Inferior parietal cortex (tissue), 1 donor: ENCODE measurements around the gene FIZ1.

ENCODE experiments used
- DNase-seq: peaks from one replicate; pipeline ENCODE4 v3.0.0-alpha.2; 2016; ENCODE audit errors: extremely low spot score

FIZ1 gene

DNA sequence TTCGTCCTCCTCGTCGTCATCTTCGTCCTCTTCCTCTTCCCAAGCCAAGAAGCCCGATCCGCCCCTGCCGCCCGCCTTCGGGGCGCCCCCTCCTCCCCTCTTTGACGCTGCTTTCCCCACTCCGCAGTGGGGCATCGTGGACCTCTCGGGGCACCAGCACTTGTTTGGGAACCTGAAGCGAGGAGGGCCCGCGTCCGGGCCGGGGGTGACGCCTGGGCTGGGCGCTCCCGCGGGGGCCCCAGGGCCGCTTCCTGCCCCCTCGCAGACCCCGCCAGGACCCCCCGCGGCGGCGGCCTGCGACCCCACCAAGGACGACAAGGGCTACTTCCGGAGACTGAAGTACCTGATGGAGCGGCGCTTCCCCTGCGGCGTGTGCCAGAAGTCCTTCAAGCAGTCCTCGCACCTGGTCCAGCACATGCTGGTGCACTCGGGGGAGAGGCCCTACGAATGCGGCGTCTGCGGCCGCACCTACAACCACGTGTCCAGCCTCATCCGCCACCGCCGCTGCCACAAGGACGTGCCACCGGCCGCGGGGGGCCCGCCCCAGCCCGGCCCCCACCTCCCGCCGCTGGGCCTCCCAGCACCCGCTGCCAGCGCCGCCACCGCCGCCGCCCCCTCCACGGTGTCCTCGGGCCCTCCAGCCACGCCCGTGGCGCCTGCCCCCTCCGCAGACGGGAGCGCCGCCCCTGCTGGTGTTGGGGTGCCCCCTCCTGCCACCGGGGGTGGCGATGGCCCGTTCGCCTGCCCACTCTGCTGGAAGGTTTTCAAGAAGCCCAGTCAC, 14.8 kb upstream of the FIZ1 start:
- no peak for DNase-seq

DNA sequence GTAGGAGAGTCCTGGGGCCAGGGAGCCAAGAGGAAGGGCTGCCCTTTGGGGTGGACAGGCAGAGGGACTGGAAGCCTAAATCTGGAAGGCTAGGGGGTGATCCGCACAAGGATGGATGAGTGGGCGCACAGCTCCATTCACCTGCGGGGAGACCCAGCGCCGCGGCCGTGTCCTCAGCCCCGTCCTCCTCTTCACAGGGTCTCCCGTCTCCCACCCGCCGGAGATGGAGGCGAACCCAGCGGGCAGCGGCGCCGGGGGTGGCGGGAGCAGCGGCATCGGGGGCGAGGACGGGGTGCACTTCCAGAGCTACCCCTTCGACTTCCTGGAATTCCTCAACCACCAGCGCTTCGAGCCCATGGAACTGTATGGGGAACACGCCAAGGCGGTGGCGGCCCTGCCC, 14.1 kb upstream of the FIZ1 start:
- DNase-seq = no peak

DNA sequence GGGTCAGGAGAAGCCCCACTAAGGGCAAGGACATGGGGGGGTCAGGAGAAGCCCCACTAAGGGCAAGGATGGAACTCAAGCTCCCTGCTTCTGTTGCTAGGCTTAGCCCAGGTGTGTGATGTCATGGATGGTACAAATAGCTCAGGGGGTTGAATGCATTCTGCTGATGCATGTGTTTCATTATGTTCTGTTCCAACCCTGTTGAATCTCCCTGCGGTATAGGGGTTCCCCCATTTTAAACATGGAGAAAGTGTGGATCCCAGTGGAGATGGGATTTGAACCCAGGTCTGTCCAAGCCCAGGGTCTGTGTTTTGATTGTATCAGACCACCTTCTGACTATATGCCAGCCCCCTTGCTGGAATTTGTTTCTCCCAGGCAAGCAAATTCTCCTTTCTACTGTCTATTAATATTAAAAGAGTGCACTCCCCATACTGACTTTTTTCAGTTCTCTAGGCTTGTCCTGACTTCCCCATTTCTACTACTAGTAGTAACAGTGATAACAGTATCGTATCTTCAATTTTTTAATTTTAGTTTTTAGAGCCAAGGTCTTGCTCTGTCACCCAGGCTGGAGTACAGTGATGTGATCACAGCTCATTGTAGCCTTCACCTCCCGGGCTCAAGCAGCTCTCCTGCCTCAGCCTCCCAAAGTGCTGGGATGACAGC, 12.8 kb upstream of the FIZ1 start:
- DNase-seq = no peak

DNA sequence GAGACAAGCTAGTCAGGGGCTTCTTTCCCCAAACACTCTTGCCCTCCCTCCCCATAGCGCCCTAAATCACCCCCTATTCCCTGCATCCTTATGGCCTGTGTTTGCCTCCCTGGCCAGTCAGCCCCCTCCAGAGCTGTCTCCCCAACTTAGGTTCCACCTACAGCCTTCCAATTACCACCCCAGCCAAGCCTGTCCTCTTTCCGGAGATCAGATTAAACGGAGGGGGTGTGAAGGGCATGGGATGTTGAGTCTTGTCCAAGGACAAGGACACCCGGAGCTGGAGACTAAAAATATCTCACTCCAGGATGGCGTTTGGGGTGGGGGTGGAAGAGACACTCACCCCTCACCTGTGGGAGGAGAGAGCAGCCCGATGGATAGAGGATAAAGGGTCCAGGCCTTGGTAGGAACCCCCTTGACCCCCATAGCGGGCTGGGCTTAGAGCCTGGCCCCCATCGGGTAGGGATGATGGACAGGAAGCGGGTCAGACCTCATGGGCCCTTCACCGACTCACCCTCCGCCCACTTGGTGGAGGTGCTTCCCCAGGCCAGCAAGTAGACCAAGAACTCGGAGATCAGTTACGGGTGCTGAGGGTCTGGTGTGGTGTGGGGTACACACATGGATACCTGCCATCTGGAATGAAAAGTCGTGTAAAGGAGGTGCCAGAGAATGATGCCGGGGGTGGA, 12.1 kb upstream of the FIZ1 start:
- DNase-seq = no peak

DNA sequence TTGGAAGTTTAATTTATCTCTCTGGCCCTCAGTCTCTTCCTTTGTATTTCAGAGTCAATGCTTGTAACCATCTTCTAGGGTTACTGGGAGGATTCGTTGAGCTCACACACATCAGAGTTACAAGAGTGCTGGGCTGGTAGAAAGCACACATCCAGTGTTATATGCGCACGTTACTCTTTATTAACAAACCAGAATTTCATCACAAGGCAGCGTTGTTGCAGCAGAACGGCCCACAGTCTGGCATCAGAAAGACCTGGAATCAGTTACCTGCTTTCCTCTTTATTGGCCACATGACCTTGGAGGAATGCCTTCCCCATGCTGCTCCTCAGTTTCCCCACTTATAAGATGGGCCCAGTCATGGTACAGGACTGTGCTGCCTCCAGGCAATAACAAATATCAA, 10.0 kb upstream of the FIZ1 start:
- no peak for DNase-seq

DNA sequence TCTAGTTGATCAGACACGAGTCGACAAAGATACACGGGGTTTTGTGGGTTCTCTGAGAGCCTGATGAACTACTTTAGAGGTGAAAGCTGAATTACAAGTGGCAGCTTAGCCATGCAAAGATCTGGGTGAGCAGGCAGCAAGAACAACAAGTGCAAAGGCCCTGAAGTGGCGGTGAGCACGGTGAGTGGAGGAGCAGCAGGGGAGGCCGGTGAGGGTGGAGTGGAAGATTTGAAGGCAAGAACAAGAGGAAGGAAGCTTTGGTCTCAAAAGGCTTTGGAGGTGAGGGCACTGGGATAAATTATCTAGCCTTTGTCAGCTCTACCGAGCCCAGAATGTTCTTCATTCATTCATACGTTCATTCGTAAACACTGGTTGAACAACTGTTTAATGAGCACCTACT, 7.5 kb upstream of the FIZ1 start:
- DNase-seq = no peak

DNA sequence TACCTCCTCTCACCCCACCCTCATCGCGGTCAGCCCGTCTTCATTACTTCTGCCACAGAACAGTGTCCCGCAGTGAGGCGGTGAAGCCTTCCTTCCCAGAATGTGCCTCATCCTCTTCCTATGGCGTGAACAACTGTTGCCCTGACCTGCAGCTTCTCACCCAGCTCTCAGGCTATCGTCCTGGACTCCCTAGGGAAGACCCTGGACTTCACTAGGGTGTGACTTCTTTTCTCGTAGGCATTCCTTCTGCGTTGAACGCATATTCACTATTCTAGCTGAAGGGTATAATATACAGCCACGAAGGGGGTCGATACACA, 7.1 kb upstream of the FIZ1 start:
- no peak for DNase-seq

DNA sequence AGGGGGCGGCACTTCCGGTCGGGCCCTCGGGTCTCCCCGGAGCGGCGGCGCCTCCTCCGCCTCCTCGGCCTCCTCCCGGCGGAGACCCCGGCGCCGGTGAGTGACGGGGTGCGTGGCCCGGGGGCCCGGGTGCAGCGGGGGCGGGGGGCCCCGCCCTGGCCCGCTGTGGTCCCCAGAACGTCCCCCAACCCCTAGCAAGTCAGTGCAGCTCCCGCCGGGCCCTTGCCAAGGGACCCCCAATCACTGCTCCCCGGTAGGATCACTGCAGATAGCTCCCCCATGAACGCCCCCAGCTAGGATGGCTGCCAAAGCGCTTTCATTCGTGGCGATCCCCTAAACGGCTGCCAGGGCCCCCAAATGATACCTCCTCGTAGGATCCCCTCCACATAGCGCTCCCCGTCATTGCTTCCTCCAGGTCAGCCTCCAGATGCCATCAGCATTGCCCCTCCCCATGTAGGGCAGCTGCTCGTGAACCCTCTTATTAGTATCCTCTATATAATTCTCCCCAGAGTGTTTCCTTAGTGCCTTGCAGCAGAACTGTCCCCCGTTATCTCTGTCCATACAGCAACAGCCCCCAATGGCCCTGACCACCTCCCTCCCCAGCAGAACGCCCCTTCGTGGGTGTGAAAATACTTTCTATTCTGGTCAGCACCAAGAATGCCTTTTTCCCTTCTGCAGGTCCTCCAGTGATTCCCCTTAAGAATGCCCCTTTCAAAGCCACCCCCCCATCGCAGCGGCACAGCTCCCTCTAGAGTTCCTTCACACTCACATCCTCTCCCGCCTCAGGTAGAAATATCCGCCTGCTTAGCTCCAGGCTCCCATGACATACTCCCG, 6.5 kb upstream of the FIZ1 start, which contains the start of gene ZNF865:
Gene ZNF865 (plus strand): TSS at position 11 of the 834 bp plus-strand sequence. CDS start 7,972 bp downstream, outside the sequence.
- DNase-seq = peak; percentile 54

DNA sequence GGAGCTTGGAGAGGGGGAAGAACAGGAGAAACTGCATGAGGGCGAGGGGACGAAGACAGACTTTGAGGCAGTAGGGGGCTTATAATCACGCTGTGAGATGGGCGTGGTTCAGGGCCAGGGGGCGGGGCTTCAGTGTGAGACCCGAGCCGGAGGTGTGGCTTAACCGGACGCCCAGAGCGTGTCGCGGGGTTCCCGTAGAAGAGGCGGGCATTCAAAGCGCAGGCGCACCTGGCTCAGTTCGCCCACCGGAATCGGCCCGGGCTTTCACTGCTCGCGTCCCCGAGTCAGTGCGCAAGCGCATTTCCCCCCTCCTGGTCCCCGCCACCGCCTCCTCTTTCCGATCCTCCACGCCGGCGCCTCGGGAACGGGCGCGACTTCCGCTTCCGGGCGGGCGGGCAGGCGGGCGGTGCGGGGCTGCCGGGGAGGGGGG, 5.9 kb upstream of the FIZ1 start:
- peak; percentile 95 for DNase-seq

DNA sequence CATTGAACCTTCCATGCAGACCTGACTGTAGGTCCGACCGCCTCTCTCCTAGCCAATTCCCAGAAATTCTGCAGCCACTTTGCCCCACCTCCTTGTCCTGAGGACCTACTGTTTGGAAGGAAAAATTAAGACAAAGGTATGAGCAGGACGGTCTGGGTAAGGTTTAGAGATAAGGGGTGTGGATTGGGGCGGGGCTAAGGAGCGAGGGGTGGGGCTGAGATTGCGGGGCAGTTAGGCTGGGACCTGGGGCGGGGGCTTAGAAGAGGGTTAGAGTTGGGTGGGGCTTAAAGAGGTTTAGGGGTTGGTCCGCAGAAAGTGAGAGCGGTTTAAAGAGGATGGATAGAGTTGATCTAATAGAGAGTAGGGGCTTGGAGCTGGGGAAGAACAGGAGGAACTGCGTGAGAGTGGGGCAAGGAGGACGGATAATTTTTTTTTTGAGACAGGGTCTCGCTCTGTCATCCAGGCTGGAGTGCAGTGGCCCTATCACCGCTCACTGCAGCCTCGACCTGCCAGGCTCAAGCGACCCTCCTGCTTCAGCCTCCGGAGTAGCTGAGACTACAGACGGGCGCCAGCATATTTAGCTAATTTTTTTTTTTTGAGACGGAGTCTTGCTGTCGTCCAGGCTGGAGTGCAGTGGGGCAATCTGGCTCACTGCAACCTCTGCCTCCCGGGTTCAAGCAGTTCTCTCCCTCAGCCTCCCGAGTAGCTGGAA, 4.4 kb upstream of the FIZ1 start:
- no peak for DNase-seq

DNA sequence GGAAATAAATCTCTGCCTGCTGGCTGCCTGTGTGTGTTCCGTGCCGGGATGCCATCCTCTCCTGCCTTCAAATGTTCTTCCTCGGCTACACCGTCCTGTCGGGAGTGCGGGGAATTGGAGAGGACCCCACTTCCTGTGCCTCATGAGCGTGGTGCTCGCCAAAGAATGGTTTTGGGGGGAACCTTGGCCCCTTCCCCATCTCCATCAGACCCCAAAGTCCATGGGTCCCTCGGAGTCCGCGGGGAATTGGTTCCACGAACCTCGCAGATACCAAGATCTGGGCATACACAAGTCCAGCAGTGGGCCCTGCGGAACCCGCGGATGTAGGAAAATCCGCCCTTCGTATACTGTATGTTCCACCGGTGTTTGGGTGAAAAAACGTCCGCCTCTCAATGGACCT, 3.8 kb upstream of the FIZ1 start:
- DNase-seq = no peak

DNA sequence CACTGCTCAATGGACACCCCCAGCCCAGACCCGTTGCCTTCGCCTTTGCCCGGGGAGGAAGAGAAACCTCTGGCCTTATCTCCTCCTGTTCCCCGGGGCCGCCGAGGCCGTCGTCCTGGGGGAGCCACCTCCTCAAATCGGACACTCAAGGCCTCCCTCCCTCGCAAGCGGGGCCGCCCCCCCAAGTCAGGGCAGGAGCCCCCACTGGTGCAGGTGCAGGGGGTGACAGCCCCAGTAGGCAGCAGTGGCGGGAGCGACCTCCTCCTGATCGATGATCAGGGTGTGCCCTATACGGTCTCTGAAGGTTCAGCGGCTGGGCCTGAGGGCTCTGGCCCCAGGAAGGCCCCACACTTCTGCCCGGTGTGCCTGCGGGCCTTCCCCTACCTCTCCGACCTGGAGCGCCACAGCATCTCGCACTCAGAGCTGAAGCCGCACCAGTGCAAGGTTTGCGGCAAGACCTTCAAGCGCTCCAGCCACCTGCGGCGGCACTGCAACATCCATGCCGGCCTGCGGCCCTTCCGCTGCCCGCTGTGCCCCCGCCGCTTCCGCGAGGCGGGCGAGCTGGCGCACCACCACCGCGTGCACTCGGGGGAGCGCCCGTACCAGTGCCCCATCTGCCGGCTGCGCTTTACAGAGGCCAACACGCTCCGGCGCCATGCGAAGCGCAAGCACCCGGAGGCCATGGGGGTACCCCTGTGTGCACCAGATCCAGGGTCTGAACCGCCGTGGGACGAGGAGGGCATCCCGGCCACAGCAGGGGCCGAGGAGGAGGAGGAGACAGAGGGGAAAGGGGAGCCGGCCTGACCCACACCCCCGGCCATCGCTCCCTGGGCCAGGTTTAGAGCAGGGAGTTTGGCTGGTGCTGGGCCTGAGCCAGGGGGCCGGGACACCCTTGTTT, 3.0 kb upstream of the FIZ1 start:
- DNase-seq = no peak

DNA sequence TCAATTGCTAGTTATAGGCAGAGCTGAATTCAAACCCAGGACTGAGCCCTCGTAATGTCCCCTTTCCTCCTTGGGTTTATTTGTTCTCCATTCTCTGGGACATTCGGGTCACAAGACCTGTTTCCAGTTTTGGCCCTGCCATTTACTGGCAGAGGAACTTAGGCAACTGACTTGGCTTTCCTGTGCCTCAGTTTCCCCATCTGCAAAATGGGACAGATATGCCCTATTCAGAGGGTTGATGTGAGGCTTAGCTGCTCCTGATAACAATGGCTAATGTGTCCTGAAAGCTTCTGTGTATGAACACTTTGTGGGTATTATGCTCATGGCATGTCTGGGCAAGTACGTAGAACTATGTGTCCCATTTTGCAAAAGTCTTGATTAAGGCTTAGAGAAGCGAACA, 1.8 kb upstream of the FIZ1 start:
- no peak for DNase-seq

DNA sequence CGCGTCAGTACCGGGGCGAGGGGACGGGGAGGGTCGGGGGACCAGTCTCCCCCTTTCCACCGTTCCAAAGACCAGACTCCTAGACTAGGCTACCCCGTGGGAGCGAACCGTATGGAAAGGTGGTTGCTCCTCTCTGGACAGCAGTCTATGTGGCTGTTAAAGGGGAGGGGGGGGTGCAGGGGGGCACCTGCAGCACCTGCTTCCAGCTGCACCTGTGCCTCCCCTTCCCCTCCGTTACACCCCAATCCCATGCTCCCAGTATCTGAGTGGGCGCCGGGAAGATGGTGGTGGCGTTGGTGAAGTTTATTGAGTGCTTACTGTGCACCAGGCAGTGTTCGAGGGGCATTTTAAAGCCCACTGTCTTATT, 1.3 kb upstream of the FIZ1 start:
- no peak for DNase-seq

DNA sequence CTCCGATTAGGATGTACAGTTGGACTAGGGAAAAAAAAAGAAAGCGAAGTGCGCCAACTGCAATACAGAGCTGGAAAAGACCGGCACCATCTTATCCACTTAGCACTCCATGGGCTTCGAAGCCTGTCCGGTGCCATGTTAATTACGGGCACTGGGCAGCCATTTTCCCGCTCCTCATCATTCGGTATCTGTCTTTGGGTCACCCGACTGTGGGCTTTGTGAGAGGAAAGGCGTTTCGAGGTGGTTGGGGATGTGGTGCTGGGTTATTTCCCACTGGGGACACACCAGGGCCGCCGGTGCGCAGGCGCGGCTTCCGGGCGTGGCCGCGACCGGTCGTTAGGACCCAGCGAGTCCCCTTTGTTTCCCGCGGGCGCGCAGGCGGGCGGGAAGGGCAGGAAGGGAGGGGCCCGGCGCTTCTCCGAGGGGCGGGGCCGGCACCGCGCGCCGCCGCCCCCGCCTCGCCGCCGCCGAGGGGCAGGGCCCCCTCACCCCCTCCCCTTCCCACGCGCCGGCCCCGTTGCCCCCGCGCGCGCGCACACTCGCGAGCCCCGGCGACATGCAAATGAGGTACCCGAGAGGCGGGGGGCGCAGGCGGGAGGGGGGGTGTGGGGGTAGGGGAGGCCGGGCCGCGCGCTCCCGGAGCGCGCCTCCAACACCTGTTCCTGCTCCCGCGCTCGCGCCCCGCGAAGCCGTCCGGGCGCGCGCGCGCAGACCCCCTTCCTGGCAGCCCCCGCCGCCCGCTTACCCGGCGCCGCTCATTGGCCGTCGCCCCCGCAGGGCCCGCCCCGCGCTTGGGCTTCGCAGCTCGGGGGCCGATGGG, 735 bp upstream of the FIZ1 start, which contains the start of gene ZNF524:
Gene ZNF524 (plus strand): TSS at position 447 of the 820 bp plus-strand sequence. CDS start 1,825 bp downstream, outside the sequence.
- DNase-seq = peak; percentile 94

DNA sequence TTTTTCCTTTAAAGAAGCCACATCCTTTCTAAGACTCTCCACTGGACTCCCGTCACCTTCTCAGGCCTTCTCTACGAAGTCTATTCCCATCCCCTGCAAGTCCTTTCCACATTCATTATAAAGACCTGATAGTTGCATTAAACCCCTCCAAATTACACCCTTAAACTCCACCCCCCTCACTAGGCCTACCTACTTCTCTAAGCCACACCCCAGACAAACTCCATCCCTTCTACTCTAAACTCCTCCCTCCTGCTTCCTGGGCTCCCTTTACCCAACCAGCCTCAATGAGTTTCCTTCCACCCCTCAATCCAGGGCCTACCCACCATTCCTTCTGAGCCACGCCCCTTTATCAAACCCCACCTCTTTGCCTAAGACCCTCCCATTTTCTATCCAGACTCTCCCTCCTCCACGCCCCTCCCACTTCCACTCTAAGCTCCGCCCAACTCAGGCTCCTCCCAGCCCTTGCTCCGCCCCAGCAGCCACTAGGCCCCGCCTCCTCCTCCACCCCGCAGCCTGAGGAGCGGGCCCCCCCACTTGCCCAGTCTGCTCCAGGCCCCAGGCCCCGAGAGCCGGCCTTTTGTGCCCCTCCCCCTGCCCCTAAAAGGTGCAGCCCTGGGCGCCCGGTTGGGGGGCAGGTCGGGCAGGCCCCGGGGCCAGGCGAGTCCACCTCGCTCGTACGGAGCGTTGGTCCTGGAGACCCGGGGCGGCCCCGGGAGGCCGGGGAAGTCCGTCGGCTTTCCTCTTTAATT, 424 bp downstream of the FIZ1 start:
- DNase-seq = peak; percentile 79

DNA sequence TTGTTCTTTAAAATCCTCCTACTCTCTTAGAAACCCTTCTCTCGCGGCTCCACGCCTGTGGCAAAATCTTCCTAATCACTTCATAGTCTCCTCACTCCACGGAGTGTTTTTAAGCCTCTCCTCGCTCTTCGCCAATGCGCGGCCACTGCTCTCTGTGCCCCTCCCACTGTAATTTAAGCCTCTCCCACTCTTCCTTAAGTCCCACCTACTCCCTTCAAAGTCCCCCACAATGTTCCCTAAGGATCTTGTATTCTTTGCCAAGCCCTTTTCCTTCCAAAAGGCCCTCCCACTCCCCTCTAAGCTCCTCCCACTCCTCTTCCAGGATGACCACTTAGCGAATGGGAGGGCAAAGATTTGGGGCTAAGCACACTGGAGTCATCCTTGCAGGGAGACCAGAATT, 1.3 kb downstream of the FIZ1 start:
- no peak for DNase-seq

DNA sequence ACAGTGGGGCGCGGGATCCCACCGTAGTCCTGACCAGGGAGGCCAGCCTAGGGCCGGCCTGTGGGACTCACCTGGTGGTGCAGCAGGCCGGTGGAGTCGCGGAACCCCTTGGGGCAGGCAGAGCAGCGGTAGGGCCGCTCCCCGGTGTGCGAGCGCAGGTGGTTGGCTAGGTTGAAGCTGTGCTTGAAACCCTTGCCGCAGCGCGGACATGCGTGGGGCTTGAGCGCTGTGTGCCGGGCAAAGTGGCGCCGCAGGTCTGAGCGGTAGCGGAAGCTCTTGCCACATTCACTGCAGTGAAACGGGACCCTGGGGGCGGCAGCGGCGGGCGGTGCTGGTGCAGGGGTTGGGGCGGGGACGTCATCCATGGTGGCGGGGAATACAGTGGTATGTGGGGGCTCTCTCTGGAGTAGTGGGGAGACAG, 1.8 kb downstream of the FIZ1 start:
- no peak for DNase-seq

DNA sequence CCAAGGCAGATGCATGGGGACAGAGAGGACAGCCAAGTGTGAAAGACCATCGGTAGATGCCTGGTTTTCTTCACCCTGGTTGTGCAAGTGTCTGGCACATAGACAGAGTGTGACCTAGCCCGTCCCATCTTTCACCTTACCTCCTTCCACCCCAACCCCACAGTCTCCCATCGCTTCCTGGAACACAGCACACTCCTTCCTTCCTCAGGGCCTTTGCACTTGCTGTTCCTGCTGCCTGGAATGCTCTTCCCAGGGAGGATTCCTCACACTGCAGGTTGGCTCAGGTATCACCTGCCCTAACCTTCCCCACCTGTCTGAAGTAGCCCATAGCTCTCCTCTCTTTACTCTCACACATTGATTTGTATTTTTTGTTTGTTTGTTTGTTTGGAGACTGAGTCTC, 3.0 kb downstream of the FIZ1 start:
- no peak for DNase-seq
